Activated CD4-positive, alpha-beta T cell treated with anti-CD3 and anti-CD28 coated beads, Interleukin-2, amount 10 ng/mL, durations not matched to agents 24 days and 14 days (primary cell): ENCODE measurements around the gene H19. TPM values are rescaled to one million over a fixed set of nuclear protein-coding genes. Genes with fewer than 3 reads are reported as not detected.

Experiments
- DNase-seq: peaks from one replicate; pipeline ENCODE4 v3.0.0; 2022
- H3K27ac Mint-ChIP-seq: one replicate; pipeline ENCODE4 v1.8.0; 2022; ENCODE audit warnings: mild to moderate bottlenecking, mixed read lengths
- H3K27me3 Mint-ChIP-seq: one replicate; pipeline ENCODE4 v1.8.0; 2022; ENCODE audit warnings: mixed read lengths
- H3K36me3 Mint-ChIP-seq: one replicate; pipeline ENCODE4 v1.8.0; 2022; ENCODE audit warnings: low read depth, mild to moderate bottlenecking, mixed read lengths
- H3K4me1 Mint-ChIP-seq: one replicate; pipeline ENCODE4 v1.8.0; 2021; ENCODE audit warnings: mixed read lengths
- H3K4me3 Mint-ChIP-seq: one replicate; pipeline ENCODE4 v1.8.0; 2022; ENCODE audit warnings: mild to moderate bottlenecking, moderate library complexity, mixed read lengths
- H3K9me3 Mint-ChIP-seq: one replicate; pipeline ENCODE4 v1.8.0; 2021; ENCODE audit warnings: mixed read lengths
- intact Hi-C: fragments of 100-400 bp; cut with micrococcal nuclease; formaldehyde crosslinking; loops from one replicate; pipeline ENCODE4 v1.15.1; 2023
- total RNA-seq: library from RNA; stranded (reverse); gene quantifications from 2 replicates; pipeline ENCODE4 v1.2.3, GENCODE V29; 2022

H19 gene
- not detected in 2 replicates for total RNA-seq

DNA sequence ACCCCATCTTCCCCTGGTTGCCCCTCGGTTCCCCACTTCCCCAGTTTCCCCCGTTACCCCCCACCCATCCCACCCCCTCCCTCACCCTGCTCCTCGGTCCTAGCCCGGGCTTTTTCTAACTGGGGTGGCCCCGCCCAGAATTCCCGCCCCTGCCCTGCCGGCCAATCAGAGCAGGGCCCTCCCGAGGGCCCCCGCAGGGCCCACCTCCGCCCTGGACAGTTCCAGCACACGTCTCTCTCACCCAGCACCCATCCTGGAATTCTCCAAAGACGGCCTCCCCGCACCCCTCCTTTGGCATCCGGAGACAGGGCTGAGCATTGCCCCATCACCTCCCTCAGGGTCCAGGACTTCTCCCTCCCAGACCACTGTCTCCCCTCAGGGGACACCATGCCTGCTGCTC, at the start of gene H19:
Gene H19, minus strand, starts transcription at position 88 of the 400 bp plus-strand sequence.
- intact Hi-C loops: no loop called here
- H3K4me1 Mint-ChIP-seq: no peaks in the 10 kb centered on the region
- H3K27me3 Mint-ChIP-seq: no peaks in the 10 kb centered on the region
- no peak within 1 kb of the TSS for H3K4me3 Mint-ChIP-seq
- H3K36me3 Mint-ChIP-seq: no peaks in the 10 kb centered on the region
- no peak within 1 kb of the TSS for H3K27ac Mint-ChIP-seq
- H3K9me3 Mint-ChIP-seq: no peaks in the 10 kb centered on the region
- no peak for DNase-seq

DNA sequence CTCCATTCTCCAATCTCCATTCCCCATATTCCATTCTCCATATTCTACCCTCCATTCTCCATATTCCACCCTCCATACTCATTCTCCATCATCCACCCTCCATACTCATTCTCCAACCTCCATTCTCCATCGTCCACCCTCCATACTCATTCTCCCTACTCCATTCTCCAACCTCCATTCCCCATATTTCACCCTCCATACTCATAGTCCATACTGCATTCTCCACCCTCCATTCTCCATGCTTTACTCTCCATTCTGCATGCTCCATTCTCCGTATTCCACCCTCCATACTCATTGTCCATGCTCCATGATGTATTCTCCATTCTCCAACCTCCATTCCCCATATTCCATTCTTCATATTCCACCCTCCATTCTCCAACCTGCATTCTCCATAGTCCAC, 44.3 kb upstream of the H19 start:
- no peaks in the 10 kb centered on the region for H3K9me3 Mint-ChIP-seq
- H3K27me3 Mint-ChIP-seq: no peaks in the 10 kb centered on the region
- DNase-seq: no peak
- no peaks in the 10 kb centered on the region for H3K4me1 Mint-ChIP-seq
- intact Hi-C loops: no loop called here
- H3K4me3 Mint-ChIP-seq: no peak overlapping the region
- H3K27ac Mint-ChIP-seq: no peak overlapping the region
- no peaks in the 10 kb centered on the region for H3K36me3 Mint-ChIP-seq

DNA sequence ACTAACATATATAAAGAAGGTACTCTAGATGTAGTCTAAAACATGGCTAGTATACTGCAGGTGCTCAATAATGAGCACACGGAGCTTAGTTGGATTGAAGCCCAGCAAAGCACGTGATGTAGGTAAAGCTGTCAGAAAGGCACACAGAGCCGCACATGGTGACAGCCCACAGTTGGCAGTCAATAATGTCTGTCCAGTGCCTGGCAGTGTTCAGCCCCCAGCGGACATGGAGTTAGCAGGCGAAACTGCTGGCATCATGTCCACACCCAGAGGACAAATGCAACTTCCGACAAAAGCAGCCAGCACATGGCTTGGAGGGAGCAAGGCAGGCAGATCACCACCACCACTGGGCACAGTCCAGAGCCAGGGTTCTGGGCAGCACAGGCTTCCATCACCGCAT, 43.5 kb upstream of the H19 start:
- H3K27ac Mint-ChIP-seq: no peak overlapping the region
- no peaks in the 10 kb centered on the region for H3K27me3 Mint-ChIP-seq
- intact Hi-C loops: no loop called here
- H3K36me3 Mint-ChIP-seq: no peaks in the 10 kb centered on the region
- no peaks in the 10 kb centered on the region for H3K4me1 Mint-ChIP-seq
- H3K9me3 Mint-ChIP-seq: no peaks in the 10 kb centered on the region
- DNase-seq: no peak
- no peak overlapping the region for H3K4me3 Mint-ChIP-seq

GRCh38 chr11:2039198-2039759, 41.6 kb upstream of the H19 start:
- Mint-ChIP-seq H3K4me1 (no peaks in the 10 kb centered on the region), H3K27ac (no peak overlapping the region), H3K9me3 (no peaks in the 10 kb centered on the region), H3K4me3 (no peak overlapping the region), H3K27me3 (no peaks in the 10 kb centered on the region), H3K36me3 (no peaks in the 10 kb centered on the region)
- no peak for DNase-seq
- intact Hi-C loops: no loop called here

GRCh38 chr11:2036863-2037486, 39.3 kb upstream of the H19 start:
- Mint-ChIP-seq H3K4me3 (no peak overlapping the region), H3K27me3 (no peaks in the 10 kb centered on the region), H3K36me3 (no peaks in the 10 kb centered on the region), H3K4me1 (no peaks in the 10 kb centered on the region), H3K9me3 (no peaks in the 10 kb centered on the region), H3K27ac (no peak overlapping the region)
- no peak for DNase-seq
- intact Hi-C loops: no loop called here

DNA sequence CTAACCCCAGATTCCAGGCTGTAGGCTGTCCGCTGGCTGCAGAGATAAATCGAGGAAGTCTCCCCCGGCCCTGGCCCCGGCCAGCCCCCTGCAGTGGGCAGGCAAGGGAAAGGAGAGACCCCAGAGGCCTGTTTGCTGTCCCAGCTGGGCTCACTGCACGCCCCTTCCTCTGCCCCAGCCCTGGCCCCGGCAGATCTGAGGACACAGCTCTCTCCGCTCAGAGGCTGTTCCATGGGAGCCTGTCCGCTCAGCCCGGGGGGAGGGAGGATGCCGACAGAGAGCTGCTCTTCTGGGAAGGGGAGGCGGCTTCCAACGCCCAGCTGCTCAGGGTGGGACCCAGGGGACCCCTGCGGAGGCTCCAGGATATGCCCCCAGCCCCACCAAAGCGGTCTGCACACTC, 37.7 kb upstream of the H19 start:
- H3K4me3 Mint-ChIP-seq: no peak overlapping the region
- H3K36me3 Mint-ChIP-seq: no peaks in the 10 kb centered on the region
- H3K27me3 Mint-ChIP-seq: no peaks in the 10 kb centered on the region
- no peaks in the 10 kb centered on the region for H3K4me1 Mint-ChIP-seq
- H3K27ac Mint-ChIP-seq: no peak overlapping the region
- DNase-seq: no peak
- H3K9me3 Mint-ChIP-seq: no peaks in the 10 kb centered on the region
- intact Hi-C loops: no loop called here

- Mint-ChIP-seq H3K27me3 (no peaks in the 10 kb centered on the region), H3K27ac (no peak overlapping the region), H3K9me3 (no peaks in the 10 kb centered on the region), H3K4me1 (no peaks in the 10 kb centered on the region), H3K4me3 (no peak overlapping the region), H3K36me3 (no peaks in the 10 kb centered on the region)
- DNase-seq: no peak
- intact Hi-C loops: no loop called here
Measured at GRCh38 chr11:2031058-2031457, 33.4 kb upstream of the H19 start.

- Mint-ChIP-seq H3K36me3 (no peaks in the 10 kb centered on the region), H3K4me1 (no peaks in the 10 kb centered on the region), H3K9me3 (no peaks in the 10 kb centered on the region), H3K4me3 (no peak overlapping the region), H3K27me3 (no peaks in the 10 kb centered on the region), H3K27ac (no peak overlapping the region)
- no peak for DNase-seq
- intact Hi-C loops: no loop called here
Measured at GRCh38 chr11:2027708-2028107, 30.1 kb upstream of the H19 start.

- no peak for DNase-seq
- no peak overlapping the region for H3K4me3 Mint-ChIP-seq
- H3K36me3 Mint-ChIP-seq: no peaks in the 10 kb centered on the region
- no peak overlapping the region for H3K27ac Mint-ChIP-seq
- H3K4me1 Mint-ChIP-seq: no peaks in the 10 kb centered on the region
- intact Hi-C loops: no loop called here
- no peaks in the 10 kb centered on the region for H3K9me3 Mint-ChIP-seq
- no peaks in the 10 kb centered on the region for H3K27me3 Mint-ChIP-seq
Measured at GRCh38 chr11:2015025-2015424, 17.4 kb upstream of the H19 start.

DNA sequence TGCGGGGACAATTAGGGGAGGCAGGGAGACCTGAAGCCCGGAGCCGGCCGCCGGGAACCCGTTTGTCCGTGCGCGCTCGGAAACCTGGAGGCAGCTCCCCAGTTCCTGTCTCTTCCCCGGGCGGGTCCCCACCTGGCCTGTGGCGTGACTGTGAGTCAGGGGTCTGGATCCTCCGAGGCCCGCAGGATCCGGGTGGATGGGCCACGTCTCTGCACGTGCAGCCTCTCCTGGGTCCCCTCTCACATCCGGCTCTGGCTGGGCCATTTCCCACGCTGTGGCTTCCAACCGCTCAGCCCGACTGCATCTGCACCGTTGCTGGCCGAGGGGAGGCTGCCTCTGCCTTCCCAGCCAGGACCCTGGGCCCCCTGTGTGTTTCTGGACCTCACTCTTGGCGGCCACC, 14.8 kb upstream of the H19 start:
- no peak overlapping the region for H3K27ac Mint-ChIP-seq
- H3K27me3 Mint-ChIP-seq: no peaks in the 10 kb centered on the region
- DNase-seq: no peak
- H3K4me3 Mint-ChIP-seq: no peak overlapping the region
- H3K36me3 Mint-ChIP-seq: no peaks in the 10 kb centered on the region
- intact Hi-C loops: no loop called here
- H3K9me3 Mint-ChIP-seq: no peaks in the 10 kb centered on the region
- no peaks in the 10 kb centered on the region for H3K4me1 Mint-ChIP-seq

GRCh38 chr11:2004466-2004865, 6.8 kb upstream of the H19 start:
- no peaks in the 10 kb centered on the region for H3K9me3 Mint-ChIP-seq
- intact Hi-C loops: no loop called here
- H3K36me3 Mint-ChIP-seq: no peaks in the 10 kb centered on the region
- no peak overlapping the region for H3K4me3 Mint-ChIP-seq
- H3K4me1 Mint-ChIP-seq: no peaks in the 10 kb centered on the region
- no peak for DNase-seq
- H3K27ac Mint-ChIP-seq: no peak overlapping the region
- H3K27me3 Mint-ChIP-seq: no peaks in the 10 kb centered on the region

DNA sequence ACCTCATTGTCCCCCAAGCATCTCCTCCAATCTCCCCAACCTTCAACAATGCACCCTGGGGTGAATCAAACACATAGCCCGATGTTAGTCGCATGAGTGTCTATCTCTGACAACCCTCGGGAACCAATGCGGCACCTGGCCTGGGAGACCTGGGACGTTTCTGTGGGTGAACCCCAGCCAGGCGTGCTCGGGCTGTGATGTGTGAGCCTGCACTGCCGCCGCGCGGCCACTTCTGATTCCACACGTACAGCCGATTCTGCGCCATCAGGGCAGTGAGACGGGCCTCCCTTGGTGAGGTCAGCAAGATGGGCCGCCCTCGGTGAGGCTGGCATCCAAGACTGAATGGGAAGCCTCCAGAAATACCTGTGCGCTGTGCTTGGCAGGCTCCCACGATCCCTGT, 5.2 kb upstream of the H19 start:
- H3K27ac Mint-ChIP-seq: no peak overlapping the region
- H3K4me1 Mint-ChIP-seq: no peaks in the 10 kb centered on the region
- H3K36me3 Mint-ChIP-seq: no peaks in the 10 kb centered on the region
- H3K9me3 Mint-ChIP-seq: no peaks in the 10 kb centered on the region
- no peak overlapping the region for H3K4me3 Mint-ChIP-seq
- no peak for DNase-seq
- no peaks in the 10 kb centered on the region for H3K27me3 Mint-ChIP-seq
- intact Hi-C loops: no loop called here

DNA sequence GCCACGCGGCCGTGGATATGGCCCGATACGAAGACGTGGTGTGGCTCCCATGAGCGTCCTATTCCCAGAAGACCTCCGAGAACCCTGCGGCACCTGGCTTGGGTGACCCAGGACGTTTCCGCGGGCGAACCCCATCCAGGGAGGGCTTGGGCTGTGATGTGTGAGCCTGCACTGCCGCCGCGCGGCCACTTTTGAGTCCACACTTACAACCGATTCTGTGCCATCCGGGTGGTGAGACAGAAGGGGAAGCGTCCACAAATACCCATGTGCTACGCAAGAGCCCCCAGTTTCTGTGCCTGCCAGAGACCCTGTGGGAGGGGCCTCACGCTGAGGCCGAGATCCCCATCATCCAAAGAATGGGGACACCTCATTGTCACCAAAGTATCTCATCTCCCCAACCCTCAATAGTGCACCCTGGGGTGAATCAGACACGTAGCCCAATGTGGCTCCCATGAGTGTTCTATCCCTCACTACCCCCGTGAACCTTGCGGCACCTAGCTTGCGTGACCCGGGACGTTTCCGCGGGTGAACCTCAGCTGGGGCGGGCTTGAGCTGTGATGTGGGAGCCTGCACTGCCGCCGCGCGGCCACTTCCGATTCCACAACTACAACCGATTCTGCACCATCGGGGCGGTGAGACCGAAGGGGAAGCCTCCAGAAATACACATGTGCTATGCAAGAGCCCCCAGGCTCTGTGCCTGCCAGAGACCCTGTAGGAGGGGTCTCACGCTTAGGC, 4.6 kb upstream of the H19 start:
- no peaks in the 10 kb centered on the region for H3K4me1 Mint-ChIP-seq
- intact Hi-C loops: no loop called here
- H3K27me3 Mint-ChIP-seq: no peaks in the 10 kb centered on the region
- H3K9me3 Mint-ChIP-seq: no peaks in the 10 kb centered on the region
- no peak overlapping the region for H3K4me3 Mint-ChIP-seq
- no peaks in the 10 kb centered on the region for H3K36me3 Mint-ChIP-seq
- DNase-seq: no peak
- no peak overlapping the region for H3K27ac Mint-ChIP-seq

GRCh38 chr11:1998861-1999260, 1.2 kb upstream of the H19 start:
- H3K36me3 Mint-ChIP-seq: no peaks in the 10 kb centered on the region
- intact Hi-C loops: no loop called here
- H3K4me3 Mint-ChIP-seq: no peak overlapping the region
- H3K4me1 Mint-ChIP-seq: no peaks in the 10 kb centered on the region
- no peaks in the 10 kb centered on the region for H3K9me3 Mint-ChIP-seq
- DNase-seq: no peak
- H3K27me3 Mint-ChIP-seq: no peaks in the 10 kb centered on the region
- no peak overlapping the region for H3K27ac Mint-ChIP-seq

DNA sequence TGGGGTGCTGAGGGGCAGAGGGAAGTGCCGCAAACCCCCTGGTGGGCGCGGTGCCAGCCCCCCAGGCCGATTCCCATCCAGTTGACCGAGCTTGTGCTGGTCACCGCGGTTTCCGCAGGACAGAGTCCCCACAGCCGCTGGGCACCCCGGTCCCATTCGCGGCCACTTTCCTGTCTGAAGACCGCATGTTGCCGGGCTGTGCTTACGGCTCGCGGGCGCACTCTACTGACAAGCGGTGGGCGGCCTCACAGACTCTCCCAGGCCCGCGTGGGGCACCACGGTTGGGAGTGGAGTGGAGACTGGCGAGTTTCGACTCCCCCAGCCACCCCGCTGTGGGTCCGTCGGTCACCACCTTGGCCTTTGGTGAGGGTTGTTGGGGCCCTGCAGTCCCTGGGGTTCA, 648 bp upstream of the H19 start:
- H3K4me3 Mint-ChIP-seq: no peak overlapping the region
- no peak for DNase-seq
- no peaks in the 10 kb centered on the region for H3K36me3 Mint-ChIP-seq
- no peak overlapping the region for H3K27ac Mint-ChIP-seq
- no peaks in the 10 kb centered on the region for H3K4me1 Mint-ChIP-seq
- intact Hi-C loops: no loop called here
- no peaks in the 10 kb centered on the region for H3K9me3 Mint-ChIP-seq
- no peaks in the 10 kb centered on the region for H3K27me3 Mint-ChIP-seq
